ENCODE measurements around the gene PDXK.

DNA sequence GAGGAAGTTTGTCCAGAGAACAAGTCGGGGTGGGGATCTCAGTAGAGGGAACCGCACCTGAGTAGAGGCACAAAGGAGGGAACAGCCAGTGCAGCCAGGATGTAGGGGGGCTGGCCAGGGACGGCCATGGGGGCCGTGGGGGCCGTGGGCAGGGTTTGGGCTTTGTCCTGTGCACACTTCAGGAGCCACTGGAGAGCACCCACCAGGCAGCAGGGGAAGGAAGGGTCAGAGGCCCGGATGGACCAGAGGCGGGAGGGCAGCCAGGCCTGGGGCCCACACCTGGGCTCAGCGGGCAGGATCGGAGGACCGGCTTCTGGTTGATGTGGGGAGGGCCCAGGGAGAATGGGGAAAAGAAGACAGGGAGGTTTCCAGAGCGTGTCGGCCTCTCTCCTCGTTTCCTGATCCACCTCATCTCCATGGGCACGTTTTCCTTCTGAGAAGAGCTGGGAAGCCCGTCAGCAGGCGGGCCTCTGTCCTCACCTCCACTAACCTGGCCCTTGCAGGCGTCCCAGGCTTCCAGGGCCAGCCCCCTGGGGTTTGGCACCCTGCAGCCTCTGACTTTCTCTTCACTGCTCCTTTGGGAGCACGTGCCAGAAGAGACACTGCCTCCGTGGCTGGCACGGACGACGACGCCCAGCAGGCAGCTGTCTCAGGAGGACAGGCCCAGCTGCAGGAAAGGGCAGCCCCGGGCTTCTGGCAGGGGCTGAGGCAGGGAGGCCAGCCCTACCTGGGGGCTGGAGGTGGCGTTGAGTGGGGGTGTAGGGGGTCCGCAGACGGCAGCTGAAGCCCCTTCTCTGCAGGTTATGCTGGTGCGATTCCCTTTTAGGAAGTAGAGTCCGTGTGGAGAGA is 16.8 kb upstream of the PDXK start:
- TF ChIP-seq, protein P1, sequence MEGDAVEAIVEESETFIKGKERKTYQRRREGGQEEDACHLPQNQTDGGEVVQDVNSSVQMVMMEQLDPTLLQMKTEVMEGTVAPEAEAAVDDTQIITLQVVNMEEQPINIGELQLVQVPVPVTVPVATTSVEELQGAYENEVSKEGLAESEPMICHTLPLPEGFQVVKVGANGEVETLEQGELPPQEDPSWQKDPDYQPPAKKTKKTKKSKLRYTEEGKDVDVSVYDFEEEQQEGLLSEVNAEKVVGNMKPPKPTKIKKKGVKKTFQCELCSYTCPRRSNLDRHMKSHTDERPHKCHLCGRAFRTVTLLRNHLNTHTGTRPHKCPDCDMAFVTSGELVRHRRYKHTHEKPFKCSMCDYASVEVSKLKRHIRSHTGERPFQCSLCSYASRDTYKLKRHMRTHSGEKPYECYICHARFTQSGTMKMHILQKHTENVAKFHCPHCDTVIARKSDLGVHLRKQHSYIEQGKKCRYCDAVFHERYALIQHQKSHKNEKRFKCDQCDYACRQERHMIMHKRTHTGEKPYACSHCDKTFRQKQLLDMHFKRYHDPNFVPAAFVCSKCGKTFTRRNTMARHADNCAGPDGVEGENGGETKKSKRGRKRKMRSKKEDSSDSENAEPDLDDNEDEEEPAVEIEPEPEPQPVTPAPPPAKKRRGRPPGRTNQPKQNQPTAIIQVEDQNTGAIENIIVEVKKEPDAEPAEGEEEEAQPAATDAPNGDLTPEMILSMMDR (IDR thresholded peaks at IDR 0.05) = no peak
- TF ChIP-seq POLR2A (IDR thresholded peaks at IDR 0.05) = no peak
